HG02610 (cell line): ENCODE data around the gene TIPIN.
"Not testable (repeated sequence)": the region's sequence is repeated elsewhere in the genome, so short reads cannot be mapped to it uniquely, and the experiment has no call there.

Source experiments
- ATAC-seq: cut with Tn5 transposase; IDR thresholded peaks from one replicate; pipeline ENCODE4 v1.9.1; 2021; ENCODE audit warnings: mild to moderate bottlenecking, moderate library complexity; ENCODE audit not compliant: unreplicated experiment

Gene TIPIN

DNA sequence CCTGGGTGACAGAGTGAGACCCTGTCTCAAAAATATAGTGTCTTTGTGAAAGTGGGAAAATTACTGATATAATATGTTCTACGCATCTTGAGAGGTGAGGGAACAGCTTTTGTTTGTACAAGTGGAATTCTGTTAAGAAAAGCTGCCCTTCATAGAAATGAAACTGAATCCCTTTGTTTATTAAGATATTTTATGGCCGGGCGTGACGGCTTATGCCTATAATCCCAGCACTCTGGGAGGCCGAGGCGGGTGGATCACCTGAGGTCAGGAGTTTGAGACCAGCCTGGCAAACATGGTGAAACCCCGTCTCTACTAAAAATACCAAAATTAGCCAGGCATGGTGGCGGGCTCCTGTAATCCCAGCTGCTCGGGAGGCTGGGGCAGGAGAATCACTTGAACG, 52.1 kb downstream of the TIPIN start:
- ATAC-seq = not testable (repeated sequence)

DNA sequence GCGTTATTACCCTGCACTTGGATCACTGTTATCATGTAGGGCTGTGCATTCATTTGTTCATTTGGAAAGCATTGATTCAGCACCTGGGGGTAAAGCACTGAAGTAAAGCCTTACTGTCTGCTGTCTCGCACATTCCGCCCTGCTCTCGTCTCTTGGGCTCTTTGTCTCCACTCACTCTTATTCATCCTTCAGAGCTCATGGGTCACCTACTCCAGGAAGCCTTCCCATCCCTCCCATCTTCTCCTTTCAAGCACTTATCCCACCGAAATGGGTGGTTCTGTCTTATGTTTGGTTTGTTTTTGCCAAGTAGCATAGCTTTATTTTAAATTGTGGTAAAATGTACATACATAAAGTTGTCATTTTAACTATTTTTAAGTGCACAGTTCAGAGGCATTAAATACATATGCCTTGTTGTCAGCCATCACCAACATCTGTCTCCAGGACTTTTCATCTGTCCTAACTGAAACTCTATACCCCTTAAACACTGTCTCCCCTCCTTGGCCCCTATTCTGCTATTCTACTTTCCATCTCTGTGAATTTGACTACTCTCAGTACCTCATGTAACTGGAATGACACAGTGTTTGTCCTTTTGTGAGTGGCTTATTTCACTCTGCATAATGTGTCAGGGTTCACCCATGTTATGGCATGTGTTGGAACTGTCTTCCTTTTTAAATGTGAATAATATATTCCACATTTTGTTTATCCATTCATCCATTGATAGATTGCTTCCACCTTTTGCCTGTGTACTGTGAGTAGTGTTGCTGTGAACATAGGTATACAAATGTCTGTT, 53.8 kb downstream of the TIPIN start:
- ATAC-seq = no peak

DNA sequence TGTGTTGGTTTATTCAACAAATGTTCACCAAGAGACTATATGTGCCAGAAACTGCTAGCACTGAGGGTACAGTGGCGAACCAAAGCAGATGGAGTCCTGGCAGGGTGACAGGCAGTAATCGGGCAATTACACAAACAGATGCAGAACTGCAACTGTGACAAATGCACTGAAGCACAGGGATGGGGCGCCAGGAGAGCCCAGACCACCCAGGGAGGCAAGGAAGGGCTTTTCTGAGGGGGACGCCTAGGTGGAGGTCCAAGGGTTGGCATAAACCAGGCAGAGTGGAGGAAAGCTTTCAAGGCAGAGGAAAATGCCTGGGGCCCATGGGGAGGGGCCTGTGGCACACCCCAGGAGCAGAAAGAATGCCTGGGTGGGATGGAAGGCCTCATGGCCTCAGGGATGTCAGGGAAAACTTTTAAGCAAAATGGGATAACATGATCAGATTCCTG, 57.7 kb downstream of the TIPIN start:
- no peak for ATAC-seq

DNA sequence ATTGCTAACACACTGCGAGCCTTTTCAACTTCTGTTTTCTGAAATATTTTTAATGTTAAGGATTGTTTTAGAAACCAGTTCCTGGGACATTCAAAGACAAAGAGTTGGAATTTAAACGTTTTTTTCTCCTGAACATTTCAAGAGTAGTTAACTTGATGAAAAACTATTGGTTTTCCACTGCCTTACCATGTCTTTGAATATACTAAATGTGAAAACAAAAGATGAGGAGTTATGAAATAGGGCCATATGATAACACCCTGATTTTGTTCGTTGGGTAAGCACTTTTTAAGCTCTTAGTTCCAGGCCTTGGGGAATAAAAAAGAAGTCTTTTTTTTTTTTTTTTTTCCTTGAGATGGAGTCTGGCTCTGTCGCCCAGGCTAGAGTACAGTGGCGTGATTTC, 60.3 kb downstream of the TIPIN start:
- no peak for ATAC-seq

DNA sequence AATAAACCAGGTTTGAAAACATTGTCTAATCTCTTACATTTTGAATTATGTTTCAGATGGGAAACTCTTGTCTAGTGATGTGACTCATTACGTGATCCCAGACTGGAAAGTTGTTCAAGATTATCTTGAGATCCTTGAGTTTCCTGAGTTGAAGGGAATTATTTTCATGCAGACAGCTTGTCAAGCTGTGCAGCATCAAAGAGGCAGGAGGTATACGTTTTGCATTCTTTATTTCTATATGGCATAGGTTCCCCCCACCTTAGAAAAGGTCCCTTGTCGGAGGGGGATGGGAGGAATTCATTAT, 61.6 kb downstream of the TIPIN start:
- no peak for ATAC-seq

DNA sequence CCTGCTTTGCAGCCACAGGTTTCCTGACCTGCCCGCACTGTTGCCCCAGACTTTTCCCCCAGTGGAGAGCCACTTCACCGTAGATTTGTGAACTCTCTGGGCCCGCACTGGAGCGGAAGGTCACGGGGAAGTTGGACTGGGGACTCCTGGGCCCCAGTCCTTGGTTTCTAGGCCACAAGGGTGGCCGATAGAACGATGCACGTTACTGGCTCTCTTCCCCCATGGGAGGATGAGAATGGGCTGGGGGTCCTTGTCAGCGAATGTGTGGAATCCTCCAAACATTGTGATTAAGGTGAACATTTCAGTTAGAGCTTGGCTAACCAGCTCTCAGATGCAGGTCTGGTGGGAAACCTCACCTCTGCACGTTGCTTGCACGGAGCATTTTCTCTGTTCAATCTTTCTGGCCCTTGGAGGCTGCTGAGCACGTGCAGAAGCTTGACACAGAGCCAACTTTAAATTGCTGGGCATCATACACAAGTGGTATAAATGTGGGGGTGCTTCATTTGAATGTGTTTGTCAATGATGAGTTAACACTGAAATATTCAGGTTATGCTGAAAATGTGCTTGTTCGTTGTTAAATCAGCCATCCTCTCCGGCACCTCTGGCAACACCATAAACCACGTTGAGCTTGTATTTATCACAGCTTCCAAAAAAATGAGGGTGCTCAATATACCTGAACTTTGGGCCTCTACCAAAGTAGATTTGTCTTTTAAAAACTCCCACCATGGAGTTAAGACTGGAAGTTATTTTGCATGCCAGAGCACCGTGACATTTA, 62.1 kb downstream of the TIPIN start:
- peak; percentile 9 for ATAC-seq

DNA sequence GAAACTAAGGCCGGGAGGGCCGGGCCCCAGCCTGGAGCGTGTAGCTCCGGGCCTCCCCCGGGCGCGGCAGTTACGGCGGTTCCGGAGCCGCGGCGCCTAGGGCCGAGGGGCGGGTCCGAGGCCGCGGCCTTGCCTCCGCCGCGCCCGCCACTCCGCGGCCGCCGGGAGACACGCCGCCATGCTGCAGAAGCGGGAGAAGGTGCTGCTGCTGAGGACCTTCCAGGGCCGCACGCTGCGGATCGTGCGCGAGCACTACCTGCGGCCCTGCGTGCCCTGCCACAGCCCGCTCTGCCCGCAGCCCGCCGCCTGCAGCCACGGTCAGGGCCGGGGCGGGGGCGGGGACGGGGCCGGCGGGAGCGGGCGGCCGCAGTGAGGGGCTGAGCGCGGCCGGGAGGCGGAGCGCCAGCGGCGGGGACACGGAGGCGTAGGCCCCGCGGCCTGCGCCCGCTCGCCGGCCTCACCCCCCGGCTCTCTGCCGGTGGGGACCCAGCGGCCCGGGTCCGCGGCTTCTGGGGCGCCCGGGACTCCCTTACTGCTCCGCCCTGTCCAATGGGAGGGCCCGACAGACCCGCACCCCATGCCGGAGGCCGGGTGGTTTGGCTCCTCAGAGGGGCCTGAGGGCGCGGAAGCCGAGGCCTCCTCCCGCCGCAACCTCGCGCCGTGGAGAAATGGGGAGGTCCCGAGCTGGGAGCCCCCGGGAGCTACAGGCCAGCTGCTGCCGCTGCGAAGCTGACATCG, 62.9 kb downstream of the TIPIN start, which contains the start of gene DIS3L:
Gene DIS3L, plus strand, starts transcription at position 150 of the 738 bp plus-strand sequence. Its CDS starts 29 bp downstream, at position 179.
- peak; percentile 71 for ATAC-seq

DNA sequence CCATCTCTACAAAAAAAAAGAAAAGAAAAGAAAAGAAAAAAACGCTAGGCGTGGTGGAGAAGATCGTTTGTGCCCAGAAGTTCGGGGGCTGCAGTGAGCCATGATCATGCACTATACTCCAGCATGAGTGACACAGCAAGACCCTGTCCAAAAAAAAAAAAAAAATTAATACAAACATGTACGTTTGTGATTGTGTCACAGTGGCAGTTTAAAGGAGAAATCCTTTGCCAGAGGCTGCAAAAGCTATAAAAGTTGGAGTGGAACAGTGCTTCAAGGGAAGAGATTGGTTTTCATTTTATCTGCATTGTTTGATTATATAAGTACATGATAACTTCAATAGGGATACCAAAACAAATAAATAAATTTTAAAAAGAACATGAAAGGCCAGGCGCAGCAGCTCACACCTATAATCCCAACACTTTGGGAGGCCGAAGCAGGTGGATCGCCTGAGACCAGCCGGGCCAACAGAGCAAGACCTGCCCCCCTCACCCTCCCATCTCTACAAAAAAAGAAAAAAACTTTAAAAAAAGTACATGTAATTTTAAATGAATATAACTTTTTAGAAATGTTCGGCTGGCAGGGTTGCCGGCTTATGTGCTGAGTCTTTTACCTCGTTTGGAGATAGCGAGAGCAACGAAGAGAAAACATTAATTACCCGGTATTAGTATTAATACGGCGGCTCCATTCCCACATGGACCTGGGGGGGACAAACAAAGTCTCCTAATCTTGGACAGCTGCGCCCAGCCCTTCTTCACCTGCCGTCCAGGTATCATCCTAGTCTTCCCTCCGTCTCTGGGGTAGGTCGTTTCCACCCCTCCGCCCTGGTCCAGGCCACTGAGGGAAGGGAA, 63.7 kb downstream of the TIPIN start:
- ATAC-seq = no peak

DNA sequence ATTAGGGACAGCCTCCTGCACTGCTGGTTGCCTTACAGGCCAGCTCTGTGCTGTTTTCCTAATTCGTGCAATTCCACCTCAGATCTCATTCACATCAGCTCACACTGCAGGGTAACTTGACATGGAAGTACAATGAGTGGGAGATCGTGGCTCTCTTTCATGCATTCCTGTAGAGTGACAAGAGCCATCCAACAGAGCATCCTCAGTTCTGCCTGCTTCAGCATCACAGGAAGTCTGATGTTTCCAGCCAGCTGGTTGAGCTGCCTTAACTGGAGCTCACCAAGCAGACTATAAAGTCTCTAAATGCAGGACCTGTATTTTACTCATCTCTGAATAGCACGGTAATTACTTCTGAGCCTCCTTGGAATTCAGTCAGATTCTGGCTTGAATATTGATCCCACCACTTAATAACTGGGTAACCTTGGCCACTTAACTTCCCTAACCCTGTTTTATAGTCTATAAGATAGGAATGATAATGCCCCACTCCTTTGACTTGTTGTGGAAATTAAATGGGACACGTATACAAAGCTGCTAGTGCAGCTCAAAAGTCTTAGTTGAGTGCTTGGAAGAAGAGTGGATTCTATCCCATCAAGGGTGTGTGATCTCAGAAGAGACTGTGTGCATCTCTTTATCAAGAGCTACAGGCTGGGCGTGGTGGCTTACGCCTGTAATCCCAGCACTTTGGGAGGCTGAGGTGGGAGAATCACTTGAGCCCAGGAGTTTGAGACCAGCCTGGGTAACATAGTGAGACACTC, 64.5 kb downstream of the TIPIN start:
- no peak for ATAC-seq

DNA sequence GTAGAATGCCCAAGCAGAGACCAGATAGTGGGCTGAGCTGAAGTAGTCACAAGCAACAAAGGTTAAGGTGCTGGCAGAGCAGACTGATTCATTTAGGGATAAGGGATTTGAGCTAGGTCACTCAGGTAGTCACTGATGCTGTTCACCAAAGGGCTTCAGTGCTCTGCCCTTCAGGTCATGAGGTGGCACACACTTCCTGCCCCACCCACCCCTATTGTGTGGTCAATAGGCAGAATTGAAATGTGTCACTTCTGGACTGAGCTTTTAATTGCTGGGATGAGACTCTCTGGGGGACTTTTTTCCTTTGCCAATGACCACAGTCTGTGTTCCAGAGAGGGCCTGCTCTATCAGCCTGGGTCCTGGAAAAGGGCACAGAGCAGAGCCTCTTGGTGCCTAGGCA, 66.0 kb downstream of the TIPIN start:
- no peak for ATAC-seq

DNA sequence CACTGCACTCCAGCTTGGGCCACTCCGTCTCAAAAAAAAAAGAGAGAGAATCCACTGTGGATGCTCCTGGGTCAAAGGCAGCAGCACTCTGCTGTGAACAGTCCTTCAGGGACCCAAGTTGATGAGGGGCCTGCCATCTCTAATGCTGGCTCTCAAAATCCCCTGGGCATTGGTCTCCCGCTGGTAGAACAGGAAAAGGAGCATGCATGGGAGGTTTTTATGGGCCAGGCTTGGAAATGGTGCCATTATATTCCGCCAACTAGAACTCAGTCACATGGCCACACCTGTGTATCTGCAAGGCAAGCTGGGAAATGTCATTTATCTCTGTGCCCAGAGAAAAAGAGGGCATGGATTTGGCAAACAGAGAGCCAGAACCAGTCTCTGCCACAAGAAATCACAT, 66.5 kb downstream of the TIPIN start:
- no peak for ATAC-seq

DNA sequence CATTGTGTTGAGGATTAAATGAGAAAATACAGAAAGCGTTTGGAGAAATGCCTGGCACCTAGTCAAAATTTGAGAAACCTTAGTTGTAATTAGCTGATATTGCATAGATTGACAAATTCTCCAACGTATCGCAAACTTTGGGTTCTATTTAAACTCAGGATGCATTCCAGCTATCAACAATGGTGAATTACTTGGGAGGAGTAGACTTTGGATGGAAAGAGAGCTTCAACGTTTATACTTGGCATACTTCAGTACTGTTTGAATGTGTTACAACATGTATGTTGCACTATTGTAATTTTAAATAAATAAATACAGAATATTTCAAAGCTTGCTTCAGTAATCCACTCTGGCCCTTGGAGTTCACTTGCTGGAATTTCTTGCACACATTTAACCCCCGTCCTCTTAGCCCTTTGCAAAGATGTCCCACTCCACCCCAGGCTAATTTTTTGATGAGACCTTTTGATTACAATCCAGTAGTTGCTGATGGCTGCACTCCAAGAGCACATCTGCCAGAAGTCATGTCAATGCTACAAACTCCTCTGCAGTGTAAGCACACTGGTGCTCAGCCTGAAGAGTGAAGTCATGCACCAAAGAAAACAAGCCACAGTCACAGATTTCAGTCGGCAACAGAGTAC, 67.8 kb downstream of the TIPIN start:
- no peak for ATAC-seq

DNA sequence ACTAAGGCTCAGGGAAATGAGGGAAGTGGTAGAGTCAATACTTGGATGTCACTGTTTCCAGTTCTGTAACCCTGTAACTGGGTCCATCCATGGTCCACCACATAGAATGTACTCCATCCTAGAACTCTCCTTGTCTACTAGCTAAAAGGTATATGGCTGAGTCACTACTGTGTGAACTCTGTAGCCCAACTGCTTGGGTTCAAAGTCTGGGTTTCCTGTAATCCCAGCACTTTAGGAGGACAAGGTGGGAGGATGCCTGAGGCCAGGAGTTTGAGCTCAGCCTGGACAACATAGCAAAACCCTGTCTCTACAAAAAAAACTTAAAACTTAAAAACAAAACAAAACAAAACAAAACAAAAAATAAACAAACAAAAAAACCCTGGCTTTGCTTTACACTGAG, 68.4 kb downstream of the TIPIN start:
- ATAC-seq = no peak

DNA sequence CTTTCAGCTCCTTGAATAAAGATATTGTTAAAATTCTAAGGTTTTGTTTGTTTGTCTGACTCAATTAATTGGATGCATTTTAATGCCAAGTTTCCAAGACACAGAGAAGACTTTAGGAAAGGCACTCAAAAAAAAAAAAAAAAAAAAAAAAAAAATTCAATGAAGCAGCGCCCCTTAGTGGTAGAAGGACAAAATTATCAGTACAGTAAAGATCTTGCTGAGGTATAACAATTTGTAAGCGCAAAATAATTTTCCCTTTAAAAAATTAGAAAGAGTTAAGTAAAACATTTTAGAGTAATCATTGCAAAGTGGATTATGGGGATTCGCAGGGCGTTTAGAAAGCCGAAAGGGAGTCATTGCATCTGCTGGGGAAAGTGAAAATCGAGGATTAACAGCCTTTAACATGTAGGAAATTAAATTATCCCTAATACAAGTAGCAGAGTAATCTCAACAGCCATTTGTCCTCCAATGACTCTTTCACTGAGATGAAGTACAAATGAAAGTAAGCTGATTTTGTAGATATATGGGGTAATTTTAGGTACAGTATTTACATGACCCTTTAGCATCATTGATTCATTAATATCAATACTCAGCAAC, 68.9 kb downstream of the TIPIN start:
- ATAC-seq = no peak
